H9 (cell line): Measurements from ENCODE around the gene TTC31. TPM values are rescaled to one million over a fixed set of nuclear protein-coding genes. Genes with fewer than 3 reads are reported as not detected.

Source experiments
- DNase-seq: peaks from one replicate; pipeline ENCODE4 v3.0.0-alpha.2; 2017
- H2AFZ ChIP-seq: one replicate; pipeline ENCODE4 v1.6.1; 2013; ENCODE audit warnings: mild to moderate bottlenecking, low read length, control low read depth, moderate library complexity
- H2AK5ac ChIP-seq: 2 replicates; pipeline ENCODE4 v1.6.1; 2013; ENCODE audit warnings: low read length, control low read depth, mixed read lengths; ENCODE audit not compliant: insufficient read length
- H2BK120ac ChIP-seq: one replicate; pipeline ENCODE4 v1.6.1; 2013; ENCODE audit warnings: low read depth, mild to moderate bottlenecking, low read length, control low read depth, inconsistent platforms; ENCODE audit not compliant: poor library complexity, severe bottlenecking
- H2BK12ac ChIP-seq: 2 replicates; pipeline ENCODE4 v1.6.1; 2013; ENCODE audit warnings: low read length, control low read depth, mixed read lengths, low read depth; ENCODE audit not compliant: insufficient read length
- H2BK15ac ChIP-seq: 2 replicates; pipeline ENCODE4 v1.6.1; 2013; ENCODE audit warnings: low read depth, low read length, control low read depth
- H2BK20ac ChIP-seq: one replicate; pipeline ENCODE4 v1.6.1; 2013; ENCODE audit warnings: low read depth, mild to moderate bottlenecking, low read length, control low read depth, inconsistent platforms; ENCODE audit not compliant: poor library complexity, severe bottlenecking
- H2BK5ac ChIP-seq: 2 replicates; pipeline ENCODE4 v1.6.1; 2013; ENCODE audit warnings: low read length, control low read depth, mixed read lengths; ENCODE audit not compliant: insufficient read length
- H3K14ac ChIP-seq: 2 replicates; pipeline ENCODE4 v1.6.1; 2013; ENCODE audit warnings: low read length, control low read depth; ENCODE audit not compliant: insufficient read depth
- H3K18ac ChIP-seq: 2 replicates; pipeline ENCODE4 v1.6.1; 2013; ENCODE audit warnings: low read depth, mild to moderate bottlenecking, mixed read lengths, low read length, control low read depth; ENCODE audit not compliant: insufficient read length
- H3K23ac ChIP-seq: 2 replicates; pipeline ENCODE4 v1.6.1; 2013; ENCODE audit warnings: low read length, control low read depth, mixed read lengths, low read depth; ENCODE audit not compliant: insufficient read length
- H3K23me2 ChIP-seq: 2 replicates; pipeline ENCODE4 v1.6.1; 2013; ENCODE audit warnings: low read depth, mild to moderate bottlenecking, mixed read lengths, low read length, control low read depth; ENCODE audit not compliant: insufficient read length, poor library complexity, severe bottlenecking
- H3K27ac ChIP-seq: 2 replicates; pipeline ENCODE4 v1.5.1; 2013; ENCODE audit warnings: low read length, control low read depth, mixed read lengths, low read depth; ENCODE audit not compliant: insufficient read length
- H3K27me3 ChIP-seq: 2 replicates; pipeline ENCODE4 v1.6.1; 2013; ENCODE audit warnings: low read length, control low read depth, inconsistent platforms; ENCODE audit not compliant: insufficient read depth
- H3K4ac ChIP-seq: 2 replicates; pipeline ENCODE4 v1.6.1; 2013; ENCODE audit warnings: low read depth, mild to moderate bottlenecking, control low read depth, inconsistent platforms, low read length, moderate library complexity
- H3K4me1 ChIP-seq: 2 replicates; pipeline ENCODE4 v1.6.1; 2013; ENCODE audit warnings: low read length, control low read depth, inconsistent platforms; ENCODE audit not compliant: insufficient read depth
- H3K4me2 ChIP-seq: 2 replicates; pipeline ENCODE4 v1.6.1; 2013; ENCODE audit warnings: low read length, control low read depth, mixed read lengths; ENCODE audit not compliant: insufficient read length, insufficient read depth
- H3K56ac ChIP-seq: 2 replicates; pipeline ENCODE4 v1.6.1; 2013; ENCODE audit warnings: low read depth, mild to moderate bottlenecking, mixed read lengths, low read length, control low read depth; ENCODE audit not compliant: insufficient read length
- H3K79me1 ChIP-seq: 2 replicates; pipeline ENCODE4 v1.6.1; 2013; ENCODE audit warnings: low read depth, mild to moderate bottlenecking, moderate library complexity, low read length, control low read depth, inconsistent platforms; ENCODE audit not compliant: insufficient read depth, poor library complexity, severe bottlenecking
- H3K79me2 ChIP-seq: 2 replicates; pipeline ENCODE4 v1.6.1; 2013; ENCODE audit warnings: low read length, control low read depth, inconsistent platforms; ENCODE audit not compliant: insufficient read depth
- H3K9ac ChIP-seq: 2 replicates; pipeline ENCODE4 v1.6.1; 2013; ENCODE audit warnings: low read length, control low read depth, mixed read lengths; ENCODE audit not compliant: insufficient read length; ENCODE audit errors: extremely low read depth
- H3K9me3 ChIP-seq: one replicate; pipeline ENCODE4 v1.6.1; 2013; ENCODE audit warnings: low read depth, low read length, inconsistent platforms; ENCODE audit not compliant: control insufficient read depth
- H3T11ph ChIP-seq: one replicate; pipeline ENCODE4 v1.6.1; 2013; ENCODE audit warnings: mild to moderate bottlenecking, low read length, control low read depth, inconsistent platforms
- H4K20me1 ChIP-seq: one replicate; pipeline ENCODE4 v1.6.1; 2013; ENCODE audit not compliant: control insufficient read depth, insufficient read length, insufficient read depth
- H4K5ac ChIP-seq: 2 replicates; pipeline ENCODE4 v1.6.1; 2013; ENCODE audit warnings: low read depth, mild to moderate bottlenecking, mixed read lengths, low read length, control low read depth; ENCODE audit not compliant: insufficient read length
- H4K8ac ChIP-seq: replicated peaks from 2 replicates; pipeline ENCODE4 v1.6.1; 2013; ENCODE audit warnings: low read length, control low read depth, mixed read lengths, low read depth; ENCODE audit not compliant: insufficient read length
- H4K91ac ChIP-seq: 2 replicates; pipeline ENCODE4 v1.6.1; 2013; ENCODE audit warnings: low read depth, mild to moderate bottlenecking, moderate library complexity, mixed read lengths, low read length, control low read depth; ENCODE audit not compliant: insufficient read length
- H3K27ac Mint-ChIP-seq, 3 experiments: 2 replicates in 2 of 3; 3 replicates in 1 of 3; pipeline ENCODE4 v1.8.0; 2020 to 2021; ENCODE audit warnings: mixed read lengths in 3 of 3, mild to moderate bottlenecking in 1 of 3, moderate library complexity in 1 of 3
- H3K27me3 Mint-ChIP-seq: 2 replicates; pipeline ENCODE4 v1.8.0; 2021; ENCODE audit warnings: low read depth, mild to moderate bottlenecking, moderate library complexity, mixed read lengths
- H3K36me3 Mint-ChIP-seq, 3 experiments: 2 replicates in 2 of 3; 3 replicates in 1 of 3; pipeline ENCODE4 v1.8.0; 2020 to 2021; ENCODE audit warnings: low read depth in 3 of 3, mixed read lengths in 3 of 3; ENCODE audit not compliant: insufficient read depth in 1 of 3
- H3K4me1 Mint-ChIP-seq, 2 experiments: 2 replicates each; pipeline ENCODE4 v1.8.0; 2020; ENCODE audit warnings: mixed read lengths in 2 of 2
- H3K4me3 Mint-ChIP-seq, 2 experiments: 2 replicates in 1 of 2; 3 replicates in 1 of 2; pipeline ENCODE4 v1.8.0; 2020 to 2021; ENCODE audit warnings: mild to moderate bottlenecking in 2 of 2, mixed read lengths in 2 of 2, moderate library complexity in 1 of 2
- H3K9me3 Mint-ChIP-seq, 2 experiments: 2 replicates in 1 of 2; 3 replicates in 1 of 2; pipeline ENCODE4 v1.8.0; 2020; ENCODE audit warnings: mild to moderate bottlenecking in 2 of 2, mixed read lengths in 2 of 2, moderate library complexity in 1 of 2
- WGBS: extraction: QIAGEN DNeasy Blood & Tissue Kit; methylation state at CpG from one replicate; pipeline ENCODE4 v1.1.7; 2013; ENCODE audit warnings: missing lambda C conversion rate, low lambda C conversion rate, mixed read lengths; ENCODE audit not compliant: insufficient read length; ENCODE audit errors: extremely low coverage; 5-methylcytosine and 5-hydroxymethylcytosine counted together
- total RNA-seq: library from RNA; stranded (reverse); gene quantifications from 2 replicates; pipeline ENCODE4 v1.2.1, GENCODE V29; 2021
- TF ChIP-seq, protein P1 (sequence below): fragments of 200-600 bp; sonication (generic); conservative IDR thresholded peaks from 3 replicates; pipeline ENCODE4 v1.8.0; 2021; ENCODE audit warnings: antibody characterized with exemption, mild to moderate bottlenecking

Gene TTC31
- total RNA-seq, 1 experiment from 2014 or later: 33.3 TPM

DNA sequence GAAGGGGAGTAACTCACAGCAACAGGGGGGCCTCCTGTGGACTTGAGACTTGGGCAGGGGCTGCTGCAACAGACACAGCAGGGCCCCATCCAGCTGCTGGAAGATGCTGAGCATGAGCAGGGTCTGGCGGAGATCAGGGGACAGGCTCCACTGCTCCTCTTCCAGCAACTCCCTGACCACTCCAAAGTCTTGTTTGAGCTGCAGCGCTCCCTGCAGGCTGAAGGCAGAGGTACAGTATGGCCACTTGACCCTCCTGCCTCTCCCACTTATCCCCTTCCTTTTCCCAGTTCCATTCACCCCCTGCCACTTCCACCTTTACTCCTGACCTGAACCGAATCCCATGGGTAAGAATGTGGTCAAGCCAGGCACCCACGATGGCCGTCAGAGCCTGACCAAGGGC, 8.0 kb upstream of the TTC31 start:
- H3K79me1 ChIP-seq: no peaks in the 10 kb centered on the region
- no peak overlapping the region for H2BK5ac ChIP-seq
- Mint-ChIP-seq H3K4me3 (peak overlapping the region in 1 of 2 experiments; percentile 23; a peak in 1 of 5 replicates), H3K27ac (no peak overlapping the region), H3K27me3 (peaks cover 3% of the 10 kb centered on the region), H3K36me3 (peaks cover 13 to 35% (median 23%) of the 10 kb centered on the region in 3 experiments), H3K9me3 (no peaks in the 10 kb centered on the region; a peak in 1 of 5 replicates), H3K4me1 (peaks cover 11 to 12% of the 10 kb centered on the region in 2 experiments)
- H3K4me1 ChIP-seq: no peaks in the 10 kb centered on the region
- H4K91ac ChIP-seq: no peak overlapping the region
- no peak overlapping the region for H3K56ac ChIP-seq
- H3K4ac ChIP-seq: no peak overlapping the region
- H3K9ac ChIP-seq: no peak overlapping the region
- H2BK12ac ChIP-seq: no peak overlapping the region
- peaks cover 8% of the 10 kb centered on the region for H3K23me2 ChIP-seq
- no peaks in the 10 kb centered on the region for H4K20me1 ChIP-seq
- no peak overlapping the region for H3K27ac ChIP-seq
- no peaks in the 10 kb centered on the region for H3K79me2 ChIP-seq
- H3K18ac ChIP-seq: no peak overlapping the region
- H3T11ph ChIP-seq: no peak overlapping the region
- no CpG with 5 or more reads among the region's 5 CpGs for WGBS
- H3K23ac ChIP-seq: no peak overlapping the region
- no peak overlapping the region for H3K14ac ChIP-seq
- H2AFZ ChIP-seq: no peak overlapping the region
- peak; percentile 63 for DNase-seq
- no peak overlapping the region for H3K4me2 ChIP-seq
- H4K8ac ChIP-seq: no peak overlapping the region
- H2BK15ac ChIP-seq: no peak overlapping the region
- no peak overlapping the region for H2BK20ac ChIP-seq
- H3K9me3 ChIP-seq: no peaks in the 10 kb centered on the region
- no peak overlapping the region for H4K5ac ChIP-seq
- H3K27me3 ChIP-seq: no peaks in the 10 kb centered on the region
- no peak overlapping the region for H2BK120ac ChIP-seq
- no peak overlapping the region for H2AK5ac ChIP-seq
- TF ChIP-seq, protein P1, sequence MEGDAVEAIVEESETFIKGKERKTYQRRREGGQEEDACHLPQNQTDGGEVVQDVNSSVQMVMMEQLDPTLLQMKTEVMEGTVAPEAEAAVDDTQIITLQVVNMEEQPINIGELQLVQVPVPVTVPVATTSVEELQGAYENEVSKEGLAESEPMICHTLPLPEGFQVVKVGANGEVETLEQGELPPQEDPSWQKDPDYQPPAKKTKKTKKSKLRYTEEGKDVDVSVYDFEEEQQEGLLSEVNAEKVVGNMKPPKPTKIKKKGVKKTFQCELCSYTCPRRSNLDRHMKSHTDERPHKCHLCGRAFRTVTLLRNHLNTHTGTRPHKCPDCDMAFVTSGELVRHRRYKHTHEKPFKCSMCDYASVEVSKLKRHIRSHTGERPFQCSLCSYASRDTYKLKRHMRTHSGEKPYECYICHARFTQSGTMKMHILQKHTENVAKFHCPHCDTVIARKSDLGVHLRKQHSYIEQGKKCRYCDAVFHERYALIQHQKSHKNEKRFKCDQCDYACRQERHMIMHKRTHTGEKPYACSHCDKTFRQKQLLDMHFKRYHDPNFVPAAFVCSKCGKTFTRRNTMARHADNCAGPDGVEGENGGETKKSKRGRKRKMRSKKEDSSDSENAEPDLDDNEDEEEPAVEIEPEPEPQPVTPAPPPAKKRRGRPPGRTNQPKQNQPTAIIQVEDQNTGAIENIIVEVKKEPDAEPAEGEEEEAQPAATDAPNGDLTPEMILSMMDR: peak; percentile 59
